ENCODE data around the gene ZFTA.

- no peak for TF ChIP-seq ZBTB7A (IDR thresholded peaks at IDR 0.05; ENCODE audit: low read depth)
- TF ChIP-seq MAX (IDR thresholded peaks at IDR 0.05): no peak
- TF ChIP-seq TAF1 (IDR thresholded peaks at IDR 0.05; ENCODE audit: low read depth): no peak
- no peak for TF ChIP-seq RAD21 (IDR thresholded peaks at IDR 0.05; ENCODE audit: low read depth)
- TF ChIP-seq CEBPB (IDR thresholded peaks at IDR 0.05): no peak
- no peak for TF ChIP-seq YY1 (IDR thresholded peaks at IDR 0.05; ENCODE audit: low read depth)
- no peak for TF ChIP-seq EGR1 (IDR thresholded peaks at IDR 0.05)
- no peak for TF ChIP-seq REST (IDR thresholded peaks at IDR 0.05; ENCODE audit: low read depth)
- TF ChIP-seq EP300 (IDR thresholded peaks at IDR 0.05; ENCODE audit: borderline replicate concordance): no peak
- no peak for TF ChIP-seq TEAD4 (IDR thresholded peaks at IDR 0.05)
- TF ChIP-seq CREB1 (IDR thresholded peaks at IDR 0.05; ENCODE audit: low read depth): no peak
- TF ChIP-seq TCF12 (IDR thresholded peaks at IDR 0.05; ENCODE audit: low read depth): no peak
Measured at GRCh38 chr11:63756919-63757761, 11.4 kb downstream of the ZFTA start.

Measured in Ishikawa (cell line).